ENCODE measurements around the gene DNAJC12.

DNAJC12 gene

DNA sequence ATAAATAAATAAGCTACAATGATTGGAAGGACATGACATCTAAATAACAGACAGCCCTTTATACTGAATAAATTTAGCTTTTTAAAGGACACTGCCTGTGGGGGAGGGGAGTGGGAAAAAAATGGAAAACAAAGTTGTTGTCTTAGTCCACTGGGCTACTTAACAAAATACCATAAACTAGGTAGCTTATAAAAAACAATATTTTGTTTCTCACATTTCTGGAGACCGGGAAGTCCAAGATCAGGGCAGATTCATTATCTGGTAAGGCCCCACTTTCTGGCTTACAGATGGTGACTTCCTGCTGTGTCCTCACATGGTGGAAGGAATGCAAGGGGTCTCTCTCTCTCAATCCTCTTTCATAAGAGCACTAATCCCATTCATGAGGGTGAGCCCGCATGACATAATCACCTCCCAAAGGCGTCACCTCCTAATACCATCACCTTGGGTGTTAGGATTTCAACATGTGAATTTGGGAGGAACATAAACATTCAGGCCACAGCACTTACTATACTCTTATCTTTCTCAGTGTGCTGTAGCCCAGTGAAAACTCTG, 43.0 kb downstream of the DNAJC12 start:
- H3K27me3 ChIP-seq (replicated peaks): no peaks in the 10 kb centered on the region
- DNase-seq: no peak
- H3K27ac ChIP-seq: no peak overlapping the region
- TF ChIP-seq, protein P1, sequence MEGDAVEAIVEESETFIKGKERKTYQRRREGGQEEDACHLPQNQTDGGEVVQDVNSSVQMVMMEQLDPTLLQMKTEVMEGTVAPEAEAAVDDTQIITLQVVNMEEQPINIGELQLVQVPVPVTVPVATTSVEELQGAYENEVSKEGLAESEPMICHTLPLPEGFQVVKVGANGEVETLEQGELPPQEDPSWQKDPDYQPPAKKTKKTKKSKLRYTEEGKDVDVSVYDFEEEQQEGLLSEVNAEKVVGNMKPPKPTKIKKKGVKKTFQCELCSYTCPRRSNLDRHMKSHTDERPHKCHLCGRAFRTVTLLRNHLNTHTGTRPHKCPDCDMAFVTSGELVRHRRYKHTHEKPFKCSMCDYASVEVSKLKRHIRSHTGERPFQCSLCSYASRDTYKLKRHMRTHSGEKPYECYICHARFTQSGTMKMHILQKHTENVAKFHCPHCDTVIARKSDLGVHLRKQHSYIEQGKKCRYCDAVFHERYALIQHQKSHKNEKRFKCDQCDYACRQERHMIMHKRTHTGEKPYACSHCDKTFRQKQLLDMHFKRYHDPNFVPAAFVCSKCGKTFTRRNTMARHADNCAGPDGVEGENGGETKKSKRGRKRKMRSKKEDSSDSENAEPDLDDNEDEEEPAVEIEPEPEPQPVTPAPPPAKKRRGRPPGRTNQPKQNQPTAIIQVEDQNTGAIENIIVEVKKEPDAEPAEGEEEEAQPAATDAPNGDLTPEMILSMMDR (IDR thresholded peaks at IDR 0.05; ENCODE audit: low read depth, low read length, missing control alignments): no peak
- no peak overlapping the region for H3K4me3 ChIP-seq (ENCODE audit: low read depth, low read length)
- H3K36me3 ChIP-seq (replicated peaks): no peaks in the 10 kb centered on the region
- in situ Hi-C loops (cut with HindIII; ENCODE audit: low pct_ligation_motif_present, low sequenced_read_pairs): no loop called here

DNA sequence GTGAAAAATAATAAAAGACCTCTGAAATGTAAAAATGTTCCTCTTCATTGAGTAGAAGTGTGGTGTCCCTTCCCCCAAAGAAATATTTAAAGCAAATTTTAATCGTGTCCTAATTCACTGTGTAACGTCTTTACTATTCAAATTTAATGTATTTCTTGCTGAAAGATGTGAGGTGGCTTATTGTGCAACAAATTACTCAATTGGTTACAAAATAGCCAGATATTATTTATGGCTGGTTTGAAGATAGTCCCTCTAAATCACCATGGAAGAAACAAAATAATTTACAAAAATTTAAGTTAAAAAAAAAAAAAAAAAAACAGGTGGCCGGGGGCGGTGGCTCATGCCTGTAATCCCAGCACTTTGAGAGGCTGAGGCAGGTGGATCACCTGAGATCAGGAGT, 43.7 kb downstream of the DNAJC12 start:
- no peak overlapping the region for H3K27ac ChIP-seq
- H3K36me3 ChIP-seq (replicated peaks): no peaks in the 10 kb centered on the region
- in situ Hi-C loops (cut with HindIII; ENCODE audit: low pct_ligation_motif_present, low sequenced_read_pairs): no loop called here
- no peak overlapping the region for H3K4me3 ChIP-seq (ENCODE audit: low read depth, low read length)
- DNase-seq: no peak
- H3K27me3 ChIP-seq (replicated peaks): no peaks in the 10 kb centered on the region
- TF ChIP-seq, protein P1 (IDR thresholded peaks at IDR 0.05; ENCODE audit: low read depth, low read length, missing control alignments): no peak

DNA sequence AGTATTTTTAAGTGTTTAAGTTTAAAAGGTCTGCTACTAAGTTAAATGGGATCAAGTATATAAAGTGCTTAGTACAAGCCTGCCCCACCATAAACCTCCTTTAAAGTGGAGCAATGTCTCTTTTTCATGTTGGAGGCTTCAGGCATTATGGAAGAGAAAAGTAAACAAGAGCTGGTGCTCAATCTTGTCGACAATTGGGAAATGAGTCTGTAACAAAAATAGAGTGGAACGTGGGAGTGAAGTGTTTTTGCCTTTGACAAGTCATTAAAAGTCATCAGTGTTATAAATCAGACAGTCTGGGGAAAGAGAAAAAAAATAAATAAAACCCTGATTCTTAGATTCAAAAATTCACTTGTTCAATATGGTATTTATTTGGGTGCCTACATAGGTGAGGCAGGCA, 44.7 kb downstream of the DNAJC12 start:
- DNase-seq: no peak
- H3K36me3 ChIP-seq (replicated peaks): no peaks in the 10 kb centered on the region
- in situ Hi-C loops (cut with HindIII; ENCODE audit: low pct_ligation_motif_present, low sequenced_read_pairs): no loop called here
- H3K27ac ChIP-seq: no peak overlapping the region
- no peak overlapping the region for H3K4me3 ChIP-seq (ENCODE audit: low read depth, low read length)
- TF ChIP-seq, protein P1 (IDR thresholded peaks at IDR 0.05; ENCODE audit: low read depth, low read length, missing control alignments): no peak
- H3K27me3 ChIP-seq (replicated peaks): no peaks in the 10 kb centered on the region

DNA sequence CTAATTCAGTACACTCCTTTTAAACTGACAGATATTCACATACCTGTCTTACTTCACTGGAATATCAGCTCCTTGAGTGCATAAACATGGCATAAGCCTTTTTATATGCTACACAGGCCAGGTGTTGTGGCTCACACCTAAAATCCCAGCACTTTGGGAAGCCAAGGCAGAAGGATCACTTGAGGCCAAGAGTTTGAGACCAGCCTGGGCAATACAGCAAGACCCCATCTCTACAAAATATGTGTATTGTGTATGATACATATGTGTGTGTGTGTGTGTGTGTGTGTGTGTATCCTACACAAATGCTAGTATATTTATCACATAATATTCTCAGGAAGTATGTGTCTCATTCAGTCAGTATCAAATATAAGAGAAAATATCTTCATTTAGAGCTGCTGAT, 45.3 kb downstream of the DNAJC12 start:
- Histone ChIP-seq H3K36me3 (replicated peaks) (no peaks in the 10 kb centered on the region), H3K27me3 (replicated peaks) (no peaks in the 10 kb centered on the region), H3K27ac (no peak overlapping the region), H3K4me3 (ENCODE audit: low read depth, low read length) (no peak overlapping the region)
- in situ Hi-C loops (cut with HindIII; ENCODE audit: low pct_ligation_motif_present, low sequenced_read_pairs): no loop called here
- TF ChIP-seq, protein P1 (IDR thresholded peaks at IDR 0.05; ENCODE audit: low read depth, low read length, missing control alignments): no peak
- no peak for DNase-seq

DNA sequence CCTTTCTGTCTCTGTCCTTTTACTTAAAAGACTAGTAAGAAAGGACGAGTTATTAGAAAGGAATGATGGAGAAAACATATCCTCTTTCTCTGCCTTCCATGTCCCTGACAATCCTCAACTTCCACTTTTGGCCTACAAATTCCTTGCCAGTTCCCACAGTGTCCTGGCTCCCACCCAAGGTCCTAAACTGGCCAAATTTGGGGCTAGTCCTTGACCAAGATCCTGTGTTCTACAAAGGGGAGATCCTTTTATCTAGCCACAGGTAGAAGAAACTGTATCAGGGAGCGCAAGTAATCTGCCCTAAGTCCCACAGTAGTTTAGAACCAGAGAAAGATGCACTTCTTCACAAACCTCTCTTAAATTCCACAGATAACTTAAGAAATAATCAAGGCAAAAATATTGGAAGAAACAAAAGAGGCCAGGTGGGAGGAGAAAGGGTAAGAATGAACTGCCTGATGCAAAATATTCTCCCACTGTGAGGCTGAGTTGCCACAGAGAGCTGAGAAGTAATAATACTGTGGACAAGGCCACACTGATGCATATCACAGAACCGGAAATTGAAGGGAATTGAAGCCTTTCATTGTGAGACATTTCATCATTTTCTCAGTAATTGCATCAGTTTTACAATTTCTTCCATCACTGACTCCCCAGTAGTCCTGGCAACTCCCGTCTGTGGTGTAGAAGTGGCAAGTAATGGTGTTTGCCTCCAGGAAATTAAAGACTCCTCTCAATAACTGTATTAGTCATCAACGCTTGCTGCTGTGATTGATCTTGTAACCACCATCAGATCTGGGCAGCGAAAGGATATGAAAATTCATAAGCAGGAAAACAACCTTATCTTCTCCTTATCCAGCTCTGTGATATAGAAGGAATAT, 47.2 kb downstream of the DNAJC12 start:
- Histone ChIP-seq H3K4me3 (ENCODE audit: low read depth, low read length) (no peak overlapping the region), H3K36me3 (replicated peaks) (no peaks in the 10 kb centered on the region), H3K27me3 (replicated peaks) (no peaks in the 10 kb centered on the region), H3K27ac (no peak overlapping the region)
- in situ Hi-C loops (cut with HindIII; ENCODE audit: low pct_ligation_motif_present, low sequenced_read_pairs): no loop called here
- TF ChIP-seq, protein P1 (IDR thresholded peaks at IDR 0.05; ENCODE audit: low read depth, low read length, missing control alignments): no peak
- peak; percentile 2 for DNase-seq

Data from brain microvascular endothelial cell (primary cell).